ENCODE measurements around the gene PRKCD. TPM values are rescaled to one million over a fixed set of nuclear protein-coding genes. Genes with fewer than 3 reads are reported as not detected.

PRKCD gene
- total RNA-seq, 1 donor from 2014 or later = 11.0 TPM

GRCh38 chr3:53155760-53156159 lies 5.2 kb upstream of the PRKCD start:
- DNase-seq = no peak

GRCh38 chr3:53156368-53156834 lies 4.6 kb upstream of the PRKCD start:
- no peak for DNase-seq

- no peak for DNase-seq
These were observed 2.9 kb upstream of the PRKCD start for GRCh38 chr3:53157974-53158580.

GRCh38 chr3:53158765-53159155 lies 2.2 kb upstream of the PRKCD start:
- no peak for DNase-seq

GRCh38 chr3:53159156-53160060 lies 1.6 kb upstream of the PRKCD start:
- DNase-seq = no peak

GRCh38 chr3:53160061-53160659 lies 849 bp upstream of the PRKCD start:
- DNase-seq = no peak

GRCh38 chr3:53161450-53161819 lies 426 bp downstream of the PRKCD start:
- DNase-seq = no peak

- no peak for DNase-seq
These were observed 1.0 kb downstream of the PRKCD start for GRCh38 chr3:53161820-53162671.

- no peak for DNase-seq
These were observed 1.8 kb downstream of the PRKCD start for GRCh38 chr3:53162672-53163443.

- DNase-seq = no peak
These were observed 2.7 kb downstream of the PRKCD start for GRCh38 chr3:53163444-53164387.

GRCh38 chr3:53164911-53165310 lies 3.9 kb downstream of the PRKCD start:
- DNase-seq = no peak

GRCh38 chr3:53166206-53166605 lies 5.2 kb downstream of the PRKCD start:
- no peak for DNase-seq

- DNase-seq = peak; percentile 33
These were observed 5.8 kb downstream of the PRKCD start for GRCh38 chr3:53166781-53167291.

- DNase-seq = no peak
These were observed 6.6 kb downstream of the PRKCD start for GRCh38 chr3:53167418-53168174.

GRCh38 chr3:53168175-53168923 lies 7.3 kb downstream of the PRKCD start:
- no peak for DNase-seq

- DNase-seq = no peak
These were observed 8.2 kb downstream of the PRKCD start for GRCh38 chr3:53169045-53169831.

- DNase-seq = no peak
These were observed 8.9 kb downstream of the PRKCD start for GRCh38 chr3:53169832-53170324.
